HL-60 (cell line): ENCODE results near the gene RPRM.
"Not testable (repeated sequence)": the region's sequence is repeated elsewhere in the genome, so short reads cannot be mapped to it uniquely, and the experiment has no call there.

Experiments
- DNase-seq, 2 experiments: peaks; one replicate each; pipeline ENCODE4 v3.0.0-alpha.2; 2010 to 2020; ENCODE audit warnings: low read depth in 1 of 2, low spot score in 1 of 2
- H3K27ac ChIP-seq: fragments of 250-450 bp; sonication (Bioruptor Pico); replicated peaks from 2 replicates; pipeline ENCODE4 v1.5.1; 2020; ENCODE audit warnings: mild to moderate bottlenecking, moderate library complexity
- H3K27me3 ChIP-seq: fragments of 250-450 bp; sonication (Bioruptor Pico); 2 replicates; pipeline ENCODE4 v1.5.1; 2021; ENCODE audit warnings: mild to moderate bottlenecking, moderate library complexity; ENCODE audit not compliant: insufficient read depth, poor library complexity, severe bottlenecking
- H3K4me3 ChIP-seq: replicated peaks from 2 replicates; pipeline ENCODE4 v1.5.1; 2011; ENCODE audit warnings: mild to moderate bottlenecking, control low read depth, low read length; ENCODE audit not compliant: insufficient read depth
- CTCF ChIP-seq: IDR thresholded peaks from one replicate; pipeline ENCODE4 v1.5.1; 2011; ENCODE audit warnings: low read length, control low read depth, inconsistent platforms; ENCODE audit not compliant: insufficient read depth
- GABPA ChIP-seq: IDR thresholded peaks from 2 replicates; pipeline ENCODE4 v1.6.1; 2012; ENCODE audit warnings: low read depth
- POLR2AphosphoS5 ChIP-seq: IDR thresholded peaks from 2 replicates; pipeline ENCODE4 v1.6.1; 2012; ENCODE audit warnings: low read depth
- REST ChIP-seq: IDR thresholded peaks from 2 replicates; pipeline ENCODE4 v1.6.1; 2012; ENCODE audit warnings: low read depth; ENCODE audit not compliant: insufficient replicate concordance
- SPI1 ChIP-seq: IDR thresholded peaks from 2 replicates; pipeline ENCODE4 v1.6.1; 2012; ENCODE audit warnings: low read depth, mild to moderate bottlenecking, borderline replicate concordance

RPRM gene

GRCh38 chr2:153510996-153511395, 32.4 kb upstream of the RPRM start:
- H3K4me3 ChIP-seq = no peak overlapping the region
- TF ChIP-seq CTCF = no peak
- TF ChIP-seq POLR2AphosphoS5 = no peak
- no peak for TF ChIP-seq SPI1
- no peak for TF ChIP-seq REST
- no peak for TF ChIP-seq GABPA
- no peak for DNase-seq
- H3K27ac ChIP-seq = no peak overlapping the region
- no peaks in the 10 kb centered on the region for H3K27me3 ChIP-seq

DNA sequence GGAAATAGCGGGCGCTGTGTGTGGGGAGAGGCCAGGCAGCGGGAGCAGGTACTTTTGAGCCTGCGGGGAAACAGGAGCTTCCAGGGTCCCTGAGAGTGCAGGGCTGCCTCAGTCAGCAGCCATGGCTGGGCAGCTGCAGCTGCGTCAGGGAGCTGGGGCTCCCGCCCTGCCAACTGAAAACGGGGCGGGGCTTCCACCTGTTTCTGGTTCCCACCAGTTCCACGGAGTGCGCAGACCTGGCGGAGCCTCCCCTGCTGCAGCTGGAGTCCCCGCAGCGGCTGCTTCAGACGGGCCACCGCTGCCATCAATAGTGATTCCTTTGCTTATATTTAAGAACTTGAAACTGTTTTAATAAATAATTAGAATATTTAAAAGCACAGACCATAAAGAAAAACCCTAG, 30.6 kb upstream of the RPRM start:
- Histone ChIP-seq H3K27me3 (no peaks in the 10 kb centered on the region), H3K4me3 (no peak overlapping the region), H3K27ac (no peak overlapping the region)
- TF ChIP-seq POLR2AphosphoS5 (no peak), SPI1 (no peak)
- DNase-seq = no peak

GRCh38 chr2:153506499-153506898, 27.9 kb upstream of the RPRM start:
- not testable (repeated sequence) for H3K27ac ChIP-seq, H3K27me3 ChIP-seq, H3K4me3 ChIP-seq, DNase-seq

DNA sequence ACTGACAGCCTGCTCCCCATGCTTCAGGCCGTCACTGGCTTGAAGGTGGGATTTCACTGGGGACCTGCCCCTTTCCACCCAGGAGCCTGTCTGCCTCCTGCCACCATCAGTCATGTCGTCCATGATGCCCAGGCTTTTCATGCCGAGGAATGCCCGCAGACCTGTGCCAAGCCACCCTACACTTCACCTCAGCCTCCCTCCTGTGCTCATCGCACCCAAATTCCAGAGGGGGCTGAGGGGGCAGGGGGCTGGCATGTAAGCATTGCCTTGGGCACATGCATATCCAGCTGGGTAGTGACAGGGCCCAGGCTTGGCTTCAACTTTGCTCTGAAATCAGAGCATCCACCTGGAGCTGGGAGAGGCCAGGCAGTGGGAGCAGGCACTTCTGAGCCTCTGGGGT, 20.9 kb upstream of the RPRM start:
- DNase-seq = no peak
- TF ChIP-seq POLR2AphosphoS5 (no peak), GABPA (no peak), SPI1 (no peak)
- no peaks in the 10 kb centered on the region for H3K27me3 ChIP-seq
- H3K4me3 ChIP-seq = no peak overlapping the region
- H3K27ac ChIP-seq = no peak overlapping the region

DNA sequence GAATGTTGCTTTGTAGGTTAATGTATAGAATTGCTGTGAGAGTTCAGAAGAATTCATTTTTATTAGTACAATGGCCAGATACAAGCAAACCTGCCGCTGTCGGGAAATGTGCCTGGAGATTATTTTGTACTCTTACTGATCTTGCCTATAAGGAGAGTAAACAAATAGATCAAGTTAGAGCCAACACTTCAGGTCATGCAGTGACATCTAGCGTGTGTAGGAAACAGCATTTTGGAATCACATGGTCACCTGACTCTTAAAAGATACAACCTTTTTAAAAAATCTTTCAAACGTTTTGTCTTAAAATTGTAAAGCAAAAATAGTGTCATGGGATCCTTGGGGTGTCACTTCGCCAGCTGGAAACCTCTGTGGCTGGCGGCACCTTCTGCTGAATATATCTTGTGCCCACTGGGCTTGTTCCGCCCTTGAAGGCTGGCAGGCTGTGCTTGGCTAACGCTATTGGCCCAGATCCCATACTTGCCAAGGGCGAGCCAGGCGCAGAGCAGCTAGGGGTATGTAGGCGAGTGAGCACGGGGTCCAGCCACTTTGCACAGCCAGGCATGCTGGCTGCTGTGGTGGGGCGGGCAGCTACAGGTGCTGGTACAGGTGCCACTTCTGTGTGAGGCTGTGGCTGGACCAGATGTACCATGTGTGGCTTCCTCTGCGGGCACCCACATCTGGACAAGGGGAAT, 19.5 kb upstream of the RPRM start:
- Histone ChIP-seq H3K4me3 (no peak overlapping the region), H3K27ac (no peak overlapping the region), H3K27me3 (no peaks in the 10 kb centered on the region)
- no peak for TF ChIP-seq CTCF
- TF ChIP-seq POLR2AphosphoS5 = no peak
- no peak for TF ChIP-seq SPI1
- no peak for TF ChIP-seq REST
- TF ChIP-seq GABPA = no peak
- no peak for DNase-seq
